Gastroesophageal sphincter (tissue), 4 donors: ENCODE measurements around the gene TNP2. TPM values are rescaled to one million over a fixed set of nuclear protein-coding genes. Genes with fewer than 3 reads are reported as not detected.

ENCODE experiments used
- ATAC-seq: fragments of 150-250 bp; one replicate; pipeline ENCODE4 v1.9.1; 2016; ENCODE audit warnings: mild to moderate bottlenecking, moderate library complexity
- H3K27ac ChIP-seq, 4 donors: fragments of 200-600 bp; sonication (generic) in 3 of 4; 1 replicate in 3 of 4; 2 replicates in 1 of 4; pipeline ENCODE4 v1.5.1; 2016 to 2019
- H3K27me3 ChIP-seq: fragments of 200-600 bp; sonication (generic); one replicate; pipeline ENCODE4 v1.5.1; 2019
- H3K36me3 ChIP-seq, 2 donors: fragments of 200-600 bp; sonication (generic); one replicate each; pipeline ENCODE4 v1.5.1; 2019; ENCODE audit warnings: control low read depth in 1 of 2
- H3K4me1 ChIP-seq, 3 donors: fragments of 200-600 bp; sonication (generic); 1 replicate in 2 of 3; 2 replicates in 1 of 3; pipeline ENCODE4 v1.5.1; 2016 to 2019; ENCODE audit warnings: control low read depth in 2 of 3
- H3K4me3 ChIP-seq, 2 donors: fragments of 200-600 bp; sonication (generic); one replicate each; pipeline ENCODE4 v1.5.1; 2019; ENCODE audit warnings: mild to moderate bottlenecking in 1 of 2, moderate library complexity in 1 of 2
- H3K9me3 ChIP-seq, 3 donors: fragments of 200-600 bp; sonication (generic); one replicate each; pipeline ENCODE4 v1.5.1; 2017 to 2019; ENCODE audit warnings: control low read depth in 2 of 3
- EP300 ChIP-seq: sonication (generic); formaldehyde crosslinking; IDR thresholded peaks from one replicate; pipeline ENCODE4 v1.6.1; 2017; ENCODE audit warnings: antibody characterized with exemption, mild to moderate bottlenecking
- POLR2A ChIP-seq, 2 donors: fragments of 450-650 bp; IDR thresholded peaks; one replicate each; pipeline ENCODE4 v1.6.1; 2017; ENCODE audit warnings: antibody characterized with exemption in 2 of 2, mild to moderate bottlenecking in 2 of 2, moderate library complexity in 1 of 2
- POLR2AphosphoS5 ChIP-seq: sonication (generic); formaldehyde crosslinking; IDR thresholded peaks from one replicate; pipeline ENCODE4 v1.6.1; 2017; ENCODE audit warnings: antibody characterized with exemption
- WGBS, 2 donors: methylation state at CpG; one replicate each; pipeline ENCODE4 v1.1.5; 2018; ENCODE audit warnings: low coverage in 1 of 2; 5-methylcytosine and 5-hydroxymethylcytosine counted together
- total RNA-seq, 4 donors: library from RNA; depleted of rRNA; stranded (reverse); fragments of >200 nt; gene quantifications; one replicate each; pipeline ENCODE4 v1.1.0, GENCODE V29; 2016
- TF ChIP-seq, protein P1 (sequence below), 4 experiments: fragments of 200-600 bp in 2 of 4; fragments of 450-650 bp in 2 of 4; sonication (generic) in 1 of 4; IDR thresholded peaks; one replicate each; pipeline ENCODE4 v1.5.1; 2017 to 2019; ENCODE audit warnings: antibody characterized with exemption in 4 of 4, mild to moderate bottlenecking in 2 of 4, moderate library complexity in 2 of 4

The TNP2 gene
- total RNA-seq, 4 donors from 2014 or later = not detected

DNA sequence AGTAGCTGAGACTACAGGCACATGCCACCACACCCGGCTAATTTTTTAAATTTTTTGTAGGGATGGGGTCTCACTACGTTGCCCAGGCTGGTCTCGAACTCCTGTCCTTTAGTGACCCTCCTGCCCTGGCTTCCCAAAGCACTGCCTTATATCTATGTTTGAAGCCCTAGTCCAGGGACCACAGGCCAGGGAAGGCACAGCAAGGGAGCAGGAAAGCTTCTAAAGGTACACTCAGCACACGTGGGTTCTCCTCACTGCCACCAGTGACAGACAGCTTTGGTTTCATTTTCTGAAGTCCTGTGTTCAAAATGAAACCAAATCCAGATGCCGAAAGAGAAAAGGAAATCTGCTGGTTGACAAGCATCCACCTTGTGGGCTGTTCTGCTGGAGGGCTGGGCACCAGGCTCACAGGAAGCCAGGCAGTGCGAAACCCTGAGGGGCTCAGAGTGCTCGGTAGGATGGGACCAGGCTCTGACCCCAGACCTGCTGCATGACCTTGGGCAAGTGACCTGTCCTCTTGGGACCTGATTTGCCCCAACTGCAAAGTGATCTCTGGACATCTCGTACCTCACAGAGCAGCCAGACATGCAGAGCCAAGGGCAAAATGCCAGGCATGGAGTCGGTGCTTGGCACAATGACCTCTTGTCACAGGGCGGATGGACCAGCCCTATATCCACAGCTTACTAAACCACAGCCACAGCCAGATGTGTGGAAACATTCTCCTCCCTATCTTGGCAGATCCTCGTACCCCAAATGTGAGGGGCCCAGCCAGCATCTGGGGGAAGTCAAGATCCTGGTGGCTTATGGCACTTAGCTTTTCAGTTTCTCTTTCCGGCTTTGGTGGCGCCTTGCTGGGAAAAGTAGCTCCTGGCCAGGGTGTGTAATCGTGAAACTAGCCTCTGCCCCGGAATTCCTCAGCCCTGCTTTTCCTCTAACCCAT, 10.3 kb downstream of the TNP2 start:
- 15 to 35% methylated on average over 4 to 5 of the region's 15 CpGs for WGBS, 2 donors
- H3K9me3 ChIP-seq = no peaks in the 10 kb centered on the region
- H3K4me3 ChIP-seq = peak overlapping the region in 1 of 2 donors; percentile 0
- no peak for ATAC-seq
- H3K36me3 ChIP-seq = no peaks in the 10 kb centered on the region
- H3K27ac ChIP-seq = peak overlapping the region in 2 of 4 donors; percentile 5 to 45
- H3K4me1 ChIP-seq = peaks cover 0 to 47% (median 4%) of the 10 kb centered on the region in 3 donors
- no peaks in the 10 kb centered on the region for H3K27me3 ChIP-seq
- TF ChIP-seq POLR2A (IDR thresholded peaks at IDR 0.05) = no peak
- TF ChIP-seq, protein P1, sequence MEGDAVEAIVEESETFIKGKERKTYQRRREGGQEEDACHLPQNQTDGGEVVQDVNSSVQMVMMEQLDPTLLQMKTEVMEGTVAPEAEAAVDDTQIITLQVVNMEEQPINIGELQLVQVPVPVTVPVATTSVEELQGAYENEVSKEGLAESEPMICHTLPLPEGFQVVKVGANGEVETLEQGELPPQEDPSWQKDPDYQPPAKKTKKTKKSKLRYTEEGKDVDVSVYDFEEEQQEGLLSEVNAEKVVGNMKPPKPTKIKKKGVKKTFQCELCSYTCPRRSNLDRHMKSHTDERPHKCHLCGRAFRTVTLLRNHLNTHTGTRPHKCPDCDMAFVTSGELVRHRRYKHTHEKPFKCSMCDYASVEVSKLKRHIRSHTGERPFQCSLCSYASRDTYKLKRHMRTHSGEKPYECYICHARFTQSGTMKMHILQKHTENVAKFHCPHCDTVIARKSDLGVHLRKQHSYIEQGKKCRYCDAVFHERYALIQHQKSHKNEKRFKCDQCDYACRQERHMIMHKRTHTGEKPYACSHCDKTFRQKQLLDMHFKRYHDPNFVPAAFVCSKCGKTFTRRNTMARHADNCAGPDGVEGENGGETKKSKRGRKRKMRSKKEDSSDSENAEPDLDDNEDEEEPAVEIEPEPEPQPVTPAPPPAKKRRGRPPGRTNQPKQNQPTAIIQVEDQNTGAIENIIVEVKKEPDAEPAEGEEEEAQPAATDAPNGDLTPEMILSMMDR (IDR thresholded peaks at IDR 0.05) = no peak
- no peak for TF ChIP-seq EP300
- no peak for TF ChIP-seq POLR2AphosphoS5

DNA sequence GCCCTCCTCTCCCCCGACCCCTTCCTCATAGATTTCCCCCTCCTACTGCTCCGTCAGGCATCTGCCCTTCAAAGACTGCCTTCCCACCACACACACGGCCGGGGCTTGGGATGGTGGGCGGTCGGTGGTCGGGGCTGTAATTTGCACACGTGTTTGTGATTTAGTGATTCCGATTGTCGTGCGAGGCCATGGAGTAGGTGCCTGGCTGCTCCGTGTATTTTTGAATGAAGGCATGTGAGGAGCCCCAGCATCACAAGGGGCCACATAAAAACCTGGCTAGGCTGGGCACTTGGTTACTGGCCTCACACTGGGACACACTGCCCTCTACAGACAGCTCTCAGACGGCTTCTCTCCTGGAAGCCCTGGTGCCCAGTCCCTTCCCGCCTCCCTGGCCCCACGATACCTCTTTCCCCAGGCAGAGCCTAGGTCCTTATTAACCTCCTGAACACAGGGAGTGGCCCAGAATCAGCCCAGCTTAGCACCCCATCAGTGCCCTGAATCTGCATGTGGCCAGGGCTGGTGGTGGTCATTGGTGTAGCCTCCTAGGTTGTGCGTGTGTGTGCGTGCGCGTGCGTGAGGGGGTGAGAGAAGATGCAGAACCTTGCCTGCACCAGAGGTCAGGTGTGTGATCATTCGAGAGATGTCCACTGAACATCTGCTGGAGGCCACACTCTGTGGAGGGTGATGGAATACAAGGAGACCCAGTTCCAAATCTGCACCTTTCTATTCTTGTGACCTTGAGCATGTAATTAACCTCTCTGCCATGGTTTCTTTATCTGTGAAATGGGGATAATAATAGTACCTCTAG, 11.8 kb downstream of the TNP2 start:
- no peaks in the 10 kb centered on the region for H3K36me3 ChIP-seq
- WGBS, 2 donors = 0% methylated on average over 3 of the region's 21 CpGs; no CpG with 5 or more reads in 1 of the 2 donors
- peak overlapping the region; percentile 78 to 97 (median 91) for H3K27ac ChIP-seq
- TF ChIP-seq, protein P1 (IDR thresholded peaks at IDR 0.05) = peak; percentile 45 to 84 (median 72)
- TF ChIP-seq POLR2AphosphoS5 = peak; percentile 9
- TF ChIP-seq POLR2A (IDR thresholded peaks at IDR 0.05) = no peak
- H3K9me3 ChIP-seq = no peaks in the 10 kb centered on the region
- H3K4me1 ChIP-seq = peaks cover 0 to 60% (median 4%) of the 10 kb centered on the region in 3 donors
- peak overlapping the region; percentile 69 to 80 for H3K4me3 ChIP-seq
- no peaks in the 10 kb centered on the region for H3K27me3 ChIP-seq
- peak; percentile 51 for ATAC-seq

DNA sequence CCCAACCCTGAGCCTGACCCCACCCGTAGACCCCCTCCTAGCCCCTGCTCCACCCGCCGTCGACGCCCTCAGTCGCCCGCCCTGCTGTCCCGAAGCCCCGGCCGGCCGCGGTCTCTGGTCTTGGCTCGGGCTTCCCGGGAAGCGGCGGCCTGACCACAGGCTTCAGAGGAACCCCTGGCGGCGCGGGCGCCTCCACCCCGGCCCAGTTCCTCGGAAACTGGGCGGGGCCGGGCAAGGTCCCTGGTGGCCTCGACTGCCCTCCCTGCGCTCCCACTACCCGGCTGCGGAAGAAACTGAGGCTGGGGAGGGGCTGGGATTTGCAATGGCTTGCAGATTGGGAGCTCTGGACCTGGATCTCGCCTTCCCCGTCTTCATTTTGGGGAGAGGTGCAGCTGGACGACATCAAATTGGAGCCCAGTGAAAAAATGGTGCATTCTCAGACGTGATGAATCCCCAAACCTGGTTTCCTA, 12.4 kb downstream of the TNP2 start:
- peak overlapping the region; percentile 78 to 97 (median 91) for H3K27ac ChIP-seq
- TF ChIP-seq, protein P1 (IDR thresholded peaks at IDR 0.05) = no peak
- TF ChIP-seq POLR2A (IDR thresholded peaks at IDR 0.05) = no peak
- TF ChIP-seq EP300 = no peak
- TF ChIP-seq POLR2AphosphoS5 = no peak
- peaks cover 0 to 64% (median 4%) of the 10 kb centered on the region in 3 donors for H3K4me1 ChIP-seq
- WGBS, 2 donors = 8% methylated on average over 2 of the region's 32 CpGs; no CpG with 5 or more reads in 1 of the 2 donors
- H3K4me3 ChIP-seq = peak overlapping the region; percentile 69 to 80
- no peaks in the 10 kb centered on the region for H3K36me3 ChIP-seq
- no peaks in the 10 kb centered on the region for H3K27me3 ChIP-seq
- ATAC-seq = peak; percentile 35
- no peaks in the 10 kb centered on the region for H3K9me3 ChIP-seq

DNA sequence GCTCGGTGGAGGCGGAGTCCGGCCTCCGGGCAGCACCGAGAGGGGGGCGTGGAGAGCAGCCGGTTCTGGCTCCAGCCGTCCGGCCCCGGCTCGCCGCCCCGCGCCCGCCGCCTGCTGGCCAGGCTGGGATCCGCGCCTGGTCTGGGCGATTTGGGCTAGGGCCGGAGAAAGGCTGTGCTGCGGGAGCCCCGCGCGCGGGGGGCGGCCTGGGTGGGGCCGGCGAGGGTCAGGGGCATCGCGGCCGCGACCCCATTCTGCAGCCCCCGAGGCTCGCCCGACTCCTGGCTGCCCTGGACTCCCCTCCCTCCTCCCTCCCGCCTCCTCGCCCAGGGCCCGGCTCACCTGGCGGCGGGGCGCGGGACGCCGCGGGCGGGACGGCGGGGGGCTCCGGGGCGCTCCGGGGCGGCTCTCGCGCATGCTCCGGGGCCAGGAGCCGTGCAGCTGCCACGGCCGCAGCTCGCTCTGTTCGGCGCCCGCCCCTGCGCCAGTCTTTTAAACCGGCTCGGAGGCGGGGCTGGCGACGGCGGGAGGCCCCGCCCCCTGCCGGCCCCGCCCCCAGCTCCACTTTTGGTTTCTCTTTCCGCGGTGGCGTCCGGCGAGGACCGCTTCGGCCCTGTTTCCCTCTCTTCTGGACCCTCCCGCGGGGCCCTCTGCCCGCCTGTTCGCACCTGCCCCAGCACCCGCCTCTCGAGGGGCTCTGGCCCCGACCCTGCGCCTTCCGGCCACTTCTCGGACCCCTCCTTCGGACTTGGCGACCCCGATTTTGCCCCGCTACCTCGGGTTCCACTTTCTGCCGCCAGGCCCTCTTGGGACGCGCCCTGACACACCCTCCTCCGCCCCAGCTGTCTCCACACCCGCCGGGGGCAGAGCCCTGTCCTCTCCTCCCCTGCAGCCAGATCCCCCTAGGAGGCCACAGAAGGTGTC, 13.1 kb downstream of the TNP2 start, which contains the start of gene SOCS1:
Gene SOCS1 (minus strand): TSS at position 468 of the 924 bp plus-strand sequence. CDS start 726 bp downstream, outside the sequence.
- WGBS, 2 donors = 0 to 2% methylated on average over 7 to 11 of the region's 100 CpGs
- peak within 1 kb of the TSS; percentile 78 to 97 (median 91) for H3K27ac ChIP-seq
- H3K4me1 ChIP-seq = peaks cover 0 to 64% (median 4%) of the 10 kb centered on the region in 3 donors
- peak; percentile 85 for ATAC-seq
- H3K27me3 ChIP-seq = no peaks in the 10 kb centered on the region
- peak; percentile 83 for TF ChIP-seq POLR2AphosphoS5
- peak; percentile 97 to 98 for TF ChIP-seq POLR2A (IDR thresholded peaks at IDR 0.05)
- no peak for TF ChIP-seq EP300
- TF ChIP-seq, protein P1 (IDR thresholded peaks at IDR 0.05) = peak; percentile 98 to 99 (median 98)
- H3K36me3 ChIP-seq = no peaks in the 10 kb centered on the region
- H3K4me3 ChIP-seq = peak within 1 kb of the TSS; percentile 69 to 80
- H3K9me3 ChIP-seq = no peaks in the 10 kb centered on the region
